Esophagus muscularis mucosa (tissue), 4 donors: Measurements from ENCODE around the gene RAMP1. TPM values are rescaled to one million over a fixed set of nuclear protein-coding genes. Genes with fewer than 3 reads are reported as not detected.
A peak's percentile ranks its signal among the peaks of the same experiment; 100 is the strongest.

Source experiments
- DNase-seq: peaks from one replicate; pipeline ENCODE4 v3.0.0-alpha.2; 2017; ENCODE audit errors: extremely low spot score
- H3K27ac ChIP-seq, 4 donors: fragments of 200-600 bp; sonication (generic); replicated peaks in 1 of 4; 1 replicate in 3 of 4; 2 replicates in 1 of 4; pipeline ENCODE4 v1.5.1; 2016 to 2019; ENCODE audit warnings: mild to moderate bottlenecking in 1 of 4
- H3K27me3 ChIP-seq, 4 donors: fragments of 200-600 bp; sonication (generic); one replicate each; pipeline versions ENCODE4 v1.5.1 to v1.6.0; 2016 to 2019
- H3K36me3 ChIP-seq, 4 donors: fragments of 200-600 bp; sonication (generic); one replicate each; pipeline ENCODE4 v1.5.1; 2016 to 2019
- H3K4me1 ChIP-seq, 4 donors: fragments of 200-600 bp; sonication (generic); one replicate each; pipeline ENCODE4 v1.5.1; 2016 to 2019
- H3K4me3 ChIP-seq, 4 donors: fragments of 200-600 bp; sonication (generic); 1 replicate in 2 of 4; 2 replicates in 2 of 4; pipeline ENCODE4 v1.5.1; 2016 to 2019; ENCODE audit warnings: mild to moderate bottlenecking in 4 of 4, moderate library complexity in 1 of 4
- H3K9me3 ChIP-seq, 4 donors: fragments of 200-600 bp; sonication (generic); 1 replicate in 3 of 4; 2 replicates in 1 of 4; pipeline ENCODE4 v1.5.1; 2016 to 2019
- EP300 ChIP-seq: sonication (generic); formaldehyde crosslinking; IDR thresholded peaks from one replicate; pipeline ENCODE4 v1.6.1; 2017; ENCODE audit warnings: antibody characterized with exemption
- POLR2A ChIP-seq: fragments of 450-650 bp; IDR thresholded peaks from one replicate; pipeline ENCODE4 v1.6.1; 2017; ENCODE audit warnings: antibody characterized with exemption, moderate library complexity, mild to moderate bottlenecking, low read depth
- POLR2AphosphoS5 ChIP-seq, 2 donors: sonication (generic); formaldehyde crosslinking; IDR thresholded peaks; one replicate each; pipeline ENCODE4 v1.6.1; 2017; ENCODE audit warnings: antibody characterized with exemption in 2 of 2
- WGBS: methylation state at CpG from one replicate; pipeline ENCODE4 v1.1.5; 2018; 5-methylcytosine and 5-hydroxymethylcytosine counted together
- intact Hi-C: fragments of 100-400 bp; cut with DNase I; formaldehyde crosslinking; loops from one replicate; pipeline ENCODE4 v1.15.1; 2023
- total RNA-seq, 4 donors: library from RNA; depleted of rRNA; stranded (reverse); fragments of >200 nt; gene quantifications; one replicate each; pipeline versions ENCODE4 v1.1.0 to v1.2.1, GENCODE V29; 2016
- TF ChIP-seq, protein P1 (sequence below), 3 experiments: fragments of 200-600 bp in 2 of 3; fragments of 450-650 bp in 1 of 3; sonication (generic) in 2 of 3; IDR thresholded peaks; one replicate each; pipeline ENCODE4 v1.5.1; 2017 to 2019; ENCODE audit warnings: antibody characterized with exemption in 3 of 3, mild to moderate bottlenecking in 2 of 3, moderate library complexity in 1 of 3

The RAMP1 gene
- total RNA-seq, 4 donors from 2014 or later: 172 to 287 (median 231) TPM

- no peaks in the 10 kb centered on the region for H3K9me3 ChIP-seq
- no peaks in the 10 kb centered on the region for H3K36me3 ChIP-seq
- 56% methylated on average over 18 of the region's 23 CpGs for whole genome bisulfite sequencing
- H3K27ac ChIP-seq: peak overlapping the region; percentile 82 to 95 (median 93)
- H3K27me3 ChIP-seq: no peaks in the 10 kb centered on the region
- no peak for TF ChIP-seq POLR2A
- TF ChIP-seq, protein P1, sequence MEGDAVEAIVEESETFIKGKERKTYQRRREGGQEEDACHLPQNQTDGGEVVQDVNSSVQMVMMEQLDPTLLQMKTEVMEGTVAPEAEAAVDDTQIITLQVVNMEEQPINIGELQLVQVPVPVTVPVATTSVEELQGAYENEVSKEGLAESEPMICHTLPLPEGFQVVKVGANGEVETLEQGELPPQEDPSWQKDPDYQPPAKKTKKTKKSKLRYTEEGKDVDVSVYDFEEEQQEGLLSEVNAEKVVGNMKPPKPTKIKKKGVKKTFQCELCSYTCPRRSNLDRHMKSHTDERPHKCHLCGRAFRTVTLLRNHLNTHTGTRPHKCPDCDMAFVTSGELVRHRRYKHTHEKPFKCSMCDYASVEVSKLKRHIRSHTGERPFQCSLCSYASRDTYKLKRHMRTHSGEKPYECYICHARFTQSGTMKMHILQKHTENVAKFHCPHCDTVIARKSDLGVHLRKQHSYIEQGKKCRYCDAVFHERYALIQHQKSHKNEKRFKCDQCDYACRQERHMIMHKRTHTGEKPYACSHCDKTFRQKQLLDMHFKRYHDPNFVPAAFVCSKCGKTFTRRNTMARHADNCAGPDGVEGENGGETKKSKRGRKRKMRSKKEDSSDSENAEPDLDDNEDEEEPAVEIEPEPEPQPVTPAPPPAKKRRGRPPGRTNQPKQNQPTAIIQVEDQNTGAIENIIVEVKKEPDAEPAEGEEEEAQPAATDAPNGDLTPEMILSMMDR (IDR thresholded peaks at IDR 0.05): no peak
- peak in 1 of 2 donors; percentile 12 for TF ChIP-seq POLR2AphosphoS5 (IDR thresholded peaks at IDR 0.05)
- intact Hi-C loops: no loop called here
- H3K4me3 ChIP-seq: peak overlapping the region in 1 of 4 donors; percentile 9
- H3K4me1 ChIP-seq: peaks cover 67 to 100% (median 92%) of the 10 kb centered on the region in 4 donors
- DNase-seq: no peak
These were observed 11.6 kb downstream of the RAMP1 start for GRCh38 chr2:237870754-237871651.

DNA sequence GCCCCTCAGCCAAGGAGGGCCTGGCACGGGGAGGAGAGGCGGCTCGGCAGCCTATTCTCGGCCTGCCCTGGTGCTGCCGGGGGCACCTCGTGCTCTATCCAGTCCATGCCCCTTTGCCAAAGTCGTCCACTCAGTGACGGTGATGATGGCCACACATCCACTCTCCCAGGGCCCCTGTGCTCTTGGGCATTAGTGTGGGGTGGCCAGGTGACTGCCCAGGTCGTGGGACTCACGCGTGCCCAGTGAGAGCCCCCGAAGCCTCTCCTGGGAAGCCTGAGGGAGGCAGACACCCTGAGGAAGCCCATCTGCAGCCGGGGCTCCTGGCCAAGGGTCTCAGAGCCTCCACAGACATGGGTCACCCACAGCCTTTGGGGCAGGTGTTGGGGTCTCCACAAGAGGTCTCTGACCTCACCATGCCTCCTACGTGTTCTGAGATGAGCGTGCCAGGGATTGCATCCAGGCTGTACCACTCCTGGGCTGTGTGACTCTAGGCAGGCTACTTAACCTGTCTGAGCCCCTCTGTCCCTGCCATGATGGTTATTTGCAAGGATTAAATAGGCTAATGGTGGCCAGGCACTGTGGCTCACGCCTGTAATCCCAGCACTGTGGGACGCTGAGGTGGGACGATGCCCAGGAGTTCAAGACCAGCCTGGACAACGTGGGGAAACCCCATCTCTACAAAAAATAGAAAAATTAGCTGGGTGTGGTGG is 12.9 kb downstream of the RAMP1 start:
- WGBS: 89% methylated on average over 12 of the region's 19 CpGs
- H3K4me3 ChIP-seq: no peak overlapping the region
- peak overlapping the region; percentile 82 to 95 (median 93) for H3K27ac ChIP-seq
- DNase-seq: no peak
- no peaks in the 10 kb centered on the region for H3K27me3 ChIP-seq
- TF ChIP-seq, protein P1 (IDR thresholded peaks at IDR 0.05): no peak
- no peak for TF ChIP-seq POLR2AphosphoS5 (IDR thresholded peaks at IDR 0.05)
- no peak for TF ChIP-seq EP300
- TF ChIP-seq POLR2A: no peak
- H3K9me3 ChIP-seq: no peaks in the 10 kb centered on the region
- intact Hi-C loops: no loop called here
- peaks cover 67 to 100% (median 93%) of the 10 kb centered on the region in 4 donors for H3K4me1 ChIP-seq
- H3K36me3 ChIP-seq: peaks cover 0 to 2% (median 0%) of the 10 kb centered on the region in 4 donors

- WGBS: 35% methylated on average over 11 of the region's 11 CpGs
- intact Hi-C loops: no loop called here
- H3K27me3 ChIP-seq: no peaks in the 10 kb centered on the region
- peaks cover 68 to 100% (median 94%) of the 10 kb centered on the region in 4 donors for H3K4me1 ChIP-seq
- no peak for TF ChIP-seq EP300
- TF ChIP-seq POLR2AphosphoS5 (IDR thresholded peaks at IDR 0.05): peak; percentile 20 to 36
- no peaks in the 10 kb centered on the region for H3K9me3 ChIP-seq
- no peak overlapping the region for H3K4me3 ChIP-seq
- H3K27ac ChIP-seq: peak overlapping the region; percentile 82 to 95 (median 93)
- DNase-seq: no peak
- H3K36me3 ChIP-seq: peaks cover 0 to 3% (median 1%) of the 10 kb centered on the region in 4 donors
These were observed 14.0 kb downstream of the RAMP1 start for GRCh38 chr2:237873421-237873831.

DNA sequence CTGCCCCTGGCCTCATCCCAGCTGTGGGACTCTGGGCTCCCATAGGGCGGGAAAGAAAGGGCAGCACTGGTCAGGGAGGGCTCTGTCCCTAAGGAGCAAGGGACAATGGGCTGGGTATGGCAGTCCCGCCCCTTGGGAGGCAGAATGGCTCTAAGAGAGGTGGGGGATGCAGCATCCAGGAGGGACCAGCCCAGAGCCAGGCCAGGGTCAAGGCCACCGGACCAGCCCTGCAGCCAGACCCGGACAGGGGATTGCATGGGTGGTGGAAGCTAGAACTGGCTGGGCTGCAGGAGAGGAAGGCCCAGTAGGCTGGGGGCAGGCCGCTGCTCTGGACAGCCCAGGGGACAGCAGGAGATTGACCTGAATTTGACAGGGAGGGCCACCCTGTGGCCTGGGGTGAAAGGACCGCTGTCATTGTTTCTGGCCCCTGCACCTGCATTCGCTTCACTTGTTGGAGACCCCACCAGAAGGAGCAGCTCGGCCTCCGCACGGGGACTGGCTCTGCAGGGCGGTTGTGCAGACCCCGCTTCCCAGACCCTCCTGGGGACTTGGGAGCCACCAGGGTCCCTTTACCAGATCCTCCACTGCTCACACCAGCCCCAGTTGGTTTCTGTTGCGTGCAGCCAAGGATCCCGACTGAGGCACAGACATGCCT is 14.6 kb downstream of the RAMP1 start:
- Histone ChIP-seq H3K4me3 (peak overlapping the region in 1 of 4 donors; percentile 17), H3K27me3 (no peaks in the 10 kb centered on the region), H3K36me3 (peaks cover 0 to 3% (median 2%) of the 10 kb centered on the region in 4 donors), H3K27ac (peak overlapping the region; percentile 82 to 95 (median 93)), H3K9me3 (no peaks in the 10 kb centered on the region), H3K4me1 (peaks cover 73 to 100% (median 94%) of the 10 kb centered on the region in 4 donors)
- intact Hi-C loops: no loop called here
- DNase-seq: no peak
- TF ChIP-seq, protein P1 (IDR thresholded peaks at IDR 0.05): no peak
- TF ChIP-seq POLR2A (no peak), EP300 (no peak), POLR2AphosphoS5 (IDR thresholded peaks at IDR 0.05) (no peak)
- 85% methylated on average over 11 of the region's 14 CpGs for WGBS
